GM23338 (cell line): Measurements from ENCODE around the gene CWC22. TPM values are rescaled to one million over a fixed set of nuclear protein-coding genes. Genes with fewer than 3 reads are reported as not detected.

ENCODE experiments used
- ATAC-seq: fragments of 200-7000 bp; cut with Tn5 transposase; 3 replicates; pipeline ENCODE4 v1.9.1; 2020
- DNase-seq: peaks from one replicate; pipeline ENCODE4 v3.0.0-alpha.2; 2015; ENCODE audit warnings: low spot score
- H2AFZ ChIP-seq: fragments of 200-600 bp; sonication (generic); 2 replicates; pipeline ENCODE4 v1.8.0; 2016; ENCODE audit warnings: antibody characterized with exemption, mild to moderate bottlenecking, moderate library complexity
- H3F3A ChIP-seq: fragments of 200-600 bp; sonication (generic); replicated peaks from 2 replicates; pipeline ENCODE4 v1.8.0; 2017; ENCODE audit warnings: antibody characterized with exemption, mixed run types, low read depth
- H3K27ac ChIP-seq: fragments of 200-600 bp; sonication (generic); 2 replicates; pipeline ENCODE4 v1.6.1; 2016; ENCODE audit warnings: low read depth
- H3K27me3 ChIP-seq: fragments of 200-600 bp; sonication (generic); 2 replicates; pipeline ENCODE4 v1.8.0; 2016; ENCODE audit warnings: mild to moderate bottlenecking, mixed run types, moderate library complexity; ENCODE audit not compliant: insufficient read depth
- H3K36me3 ChIP-seq: fragments of 200-600 bp; sonication (generic); 2 replicates; pipeline ENCODE4 v1.8.0; 2016; ENCODE audit warnings: mild to moderate bottlenecking; ENCODE audit not compliant: insufficient read depth
- H3K4me1 ChIP-seq: fragments of 200-600 bp; sonication (generic); 2 replicates; pipeline ENCODE4 v1.8.0; 2016; ENCODE audit warnings: mild to moderate bottlenecking, moderate library complexity; ENCODE audit not compliant: insufficient read depth
- H3K4me2 ChIP-seq: fragments of 200-600 bp; sonication (generic); 2 replicates; pipeline ENCODE4 v1.7.1; 2017; ENCODE audit warnings: mixed run types
- H3K4me3 ChIP-seq: fragments of 200-600 bp; sonication (generic); 2 replicates; pipeline ENCODE4 v1.6.1; 2016; ENCODE audit warnings: mixed run types
- H3K79me2 ChIP-seq: fragments of 200-600 bp; sonication (generic); replicated peaks from 2 replicates; pipeline ENCODE4 v1.8.0; 2017; ENCODE audit warnings: mild to moderate bottlenecking; ENCODE audit not compliant: insufficient read depth
- H3K9me2 ChIP-seq: fragments of 200-600 bp; sonication (generic); 2 replicates; pipeline ENCODE4 v1.8.0; 2017; ENCODE audit not compliant: insufficient read depth
- H4K20me1 ChIP-seq: fragments of 200-600 bp; sonication (generic); replicated peaks from 2 replicates; pipeline ENCODE4 v1.8.0; 2017; ENCODE audit warnings: mild to moderate bottlenecking; ENCODE audit not compliant: insufficient read depth
- H3K27ac Mint-ChIP-seq: 2 replicates; pipeline ENCODE4 v1.8.0; 2020; ENCODE audit warnings: inconsistent platforms, mild to moderate bottlenecking, moderate library complexity, mixed read lengths
- H3K27me3 Mint-ChIP-seq: 3 replicates; pipeline ENCODE4 v1.8.0; 2022; ENCODE audit warnings: low read depth, mild to moderate bottlenecking, moderate library complexity, mixed read lengths, inconsistent platforms; ENCODE audit not compliant: insufficient read depth, poor library complexity
- H3K36me3 Mint-ChIP-seq: 3 replicates; pipeline ENCODE4 v1.8.0; 2021; ENCODE audit warnings: low read depth, mild to moderate bottlenecking, inconsistent platforms, moderate library complexity, mixed read lengths
- H3K4me1 Mint-ChIP-seq: 3 replicates; pipeline ENCODE4 v1.8.0; 2020; ENCODE audit warnings: mild to moderate bottlenecking, inconsistent platforms, mixed read lengths
- H3K4me3 Mint-ChIP-seq: 3 replicates; pipeline ENCODE4 v1.8.0; 2021; ENCODE audit warnings: moderate library complexity, mild to moderate bottlenecking, inconsistent platforms, mixed read lengths
- H3K9me3 Mint-ChIP-seq: 3 replicates; pipeline ENCODE4 v1.8.0; 2020; ENCODE audit warnings: moderate library complexity, mild to moderate bottlenecking, inconsistent platforms, mixed read lengths
- EZH2 ChIP-seq: fragments of 200-600 bp; sonication (generic); IDR thresholded peaks from one replicate; pipeline ENCODE4 v1.8.0; 2017; ENCODE audit warnings: antibody characterized with exemption, mild to moderate bottlenecking, low read depth; ENCODE audit not compliant: unreplicated experiment
- EZH2phosphoT487 ChIP-seq: fragments of 200-600 bp; sonication (generic); IDR thresholded peaks from one replicate; pipeline ENCODE4 v1.8.1; 2018; ENCODE audit warnings: antibody characterized with exemption; ENCODE audit not compliant: unreplicated experiment
- JUNB ChIP-seq: IDR thresholded peaks from one replicate; pipeline ENCODE4 v1.6.1; 2016; ENCODE audit warnings: antibody characterized with exemption; ENCODE audit not compliant: unreplicated experiment
- POLR2AphosphoS5 ChIP-seq: IDR thresholded peaks from 2 replicates; pipeline ENCODE4 v1.6.1; 2016; ENCODE audit warnings: antibody characterized with exemption, low read depth
- STAT1 ChIP-seq: IDR thresholded peaks from one replicate; pipeline ENCODE4 v1.6.1; 2016; ENCODE audit warnings: antibody characterized with exemption; ENCODE audit not compliant: unreplicated experiment
- ZNF114 ChIP-seq: fragments of 250-450 bp; sonication (Bioruptor Pico); IDR thresholded peaks from 2 replicates; pipeline ENCODE4 v1.5.0; 2020; ENCODE audit warnings: mild to moderate bottlenecking, moderate library complexity
- ZNF331 ChIP-seq: fragments of 250-450 bp; sonication (Bioruptor Pico); IDR thresholded peaks from 2 replicates; pipeline ENCODE4 v1.5.0; 2020; ENCODE audit warnings: low read depth, mild to moderate bottlenecking, moderate library complexity
- polyA plus RNA-seq: library from polyadenylated mRNA; unstranded; fragments of >200 nt; fragmentation: Nextera tagmentation; extraction: Ambion mirVana; gene quantifications from 2 replicates; pipeline ENCODE4 v1.2.1, GENCODE V29; 2016
- total RNA-seq: library from RNA; depleted of rRNA; stranded (reverse); fragments of >200 nt; shearing (Covaris generic); gene quantifications from 2 replicates; pipeline ENCODE4 v1.2.3, GENCODE V29; 2014
- TF ChIP-seq, protein P1 (sequence below): fragments of 250-450 bp; sonication (Bioruptor Pico); IDR thresholded peaks from 2 replicates; pipeline ENCODE4 v1.5.0; 2020; ENCODE audit warnings: mild to moderate bottlenecking, moderate library complexity
- TF ChIP-seq, protein P2 (sequence below), 2 experiments: fragments of 200-600 bp in 1 of 2; sonication (generic) in 1 of 2; conservative IDR thresholded peaks; 2 replicates each; pipeline versions ENCODE4 v1.5.1 to v1.6.1; 2016 to 2017; ENCODE audit warnings: antibody characterized with exemption in 2 of 2, low read depth in 2 of 2, mild to moderate bottlenecking in 2 of 2, moderate library complexity in 1 of 2

The CWC22 gene
- total and polyA plus RNA-seq, 2 experiments from 2014 or later: 36.0 to 38.3 TPM

DNA sequence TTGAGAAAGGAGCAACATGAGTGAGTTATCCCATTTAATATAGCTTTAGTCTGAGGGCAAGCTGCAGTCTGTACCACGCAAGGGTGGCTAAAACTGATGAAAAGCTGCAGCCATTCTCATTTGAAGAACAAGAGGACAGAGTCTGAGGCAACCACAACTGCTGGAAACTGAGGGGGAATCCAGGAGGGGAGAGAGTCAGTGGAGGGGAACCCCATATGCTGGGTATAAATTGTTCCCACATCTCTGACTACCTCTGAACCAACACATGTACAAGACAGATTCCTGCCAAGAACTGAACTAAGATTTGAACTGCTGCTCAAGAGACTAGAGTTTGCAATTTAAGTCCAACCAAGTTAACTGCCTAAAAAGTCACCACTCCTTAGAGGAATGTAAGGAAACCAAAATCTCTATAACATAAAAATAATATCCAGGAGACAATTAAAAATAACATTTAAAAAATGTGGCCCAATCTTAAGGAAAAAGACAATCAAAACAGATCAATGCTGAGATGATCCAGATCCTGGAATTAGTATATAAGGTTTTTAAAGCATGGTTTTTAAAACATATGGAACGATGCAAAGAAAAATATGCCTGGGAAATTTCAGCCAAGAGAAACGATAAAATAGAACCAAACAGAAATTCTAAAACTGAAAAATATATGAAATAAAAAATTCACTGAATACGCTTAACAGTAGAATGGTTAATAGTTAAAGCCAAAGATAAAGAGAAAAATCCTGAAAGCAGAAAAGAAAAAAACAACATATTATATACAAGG is 11.2 kb downstream of the CWC22 start (continued):
- TF ChIP-seq, protein P1, sequence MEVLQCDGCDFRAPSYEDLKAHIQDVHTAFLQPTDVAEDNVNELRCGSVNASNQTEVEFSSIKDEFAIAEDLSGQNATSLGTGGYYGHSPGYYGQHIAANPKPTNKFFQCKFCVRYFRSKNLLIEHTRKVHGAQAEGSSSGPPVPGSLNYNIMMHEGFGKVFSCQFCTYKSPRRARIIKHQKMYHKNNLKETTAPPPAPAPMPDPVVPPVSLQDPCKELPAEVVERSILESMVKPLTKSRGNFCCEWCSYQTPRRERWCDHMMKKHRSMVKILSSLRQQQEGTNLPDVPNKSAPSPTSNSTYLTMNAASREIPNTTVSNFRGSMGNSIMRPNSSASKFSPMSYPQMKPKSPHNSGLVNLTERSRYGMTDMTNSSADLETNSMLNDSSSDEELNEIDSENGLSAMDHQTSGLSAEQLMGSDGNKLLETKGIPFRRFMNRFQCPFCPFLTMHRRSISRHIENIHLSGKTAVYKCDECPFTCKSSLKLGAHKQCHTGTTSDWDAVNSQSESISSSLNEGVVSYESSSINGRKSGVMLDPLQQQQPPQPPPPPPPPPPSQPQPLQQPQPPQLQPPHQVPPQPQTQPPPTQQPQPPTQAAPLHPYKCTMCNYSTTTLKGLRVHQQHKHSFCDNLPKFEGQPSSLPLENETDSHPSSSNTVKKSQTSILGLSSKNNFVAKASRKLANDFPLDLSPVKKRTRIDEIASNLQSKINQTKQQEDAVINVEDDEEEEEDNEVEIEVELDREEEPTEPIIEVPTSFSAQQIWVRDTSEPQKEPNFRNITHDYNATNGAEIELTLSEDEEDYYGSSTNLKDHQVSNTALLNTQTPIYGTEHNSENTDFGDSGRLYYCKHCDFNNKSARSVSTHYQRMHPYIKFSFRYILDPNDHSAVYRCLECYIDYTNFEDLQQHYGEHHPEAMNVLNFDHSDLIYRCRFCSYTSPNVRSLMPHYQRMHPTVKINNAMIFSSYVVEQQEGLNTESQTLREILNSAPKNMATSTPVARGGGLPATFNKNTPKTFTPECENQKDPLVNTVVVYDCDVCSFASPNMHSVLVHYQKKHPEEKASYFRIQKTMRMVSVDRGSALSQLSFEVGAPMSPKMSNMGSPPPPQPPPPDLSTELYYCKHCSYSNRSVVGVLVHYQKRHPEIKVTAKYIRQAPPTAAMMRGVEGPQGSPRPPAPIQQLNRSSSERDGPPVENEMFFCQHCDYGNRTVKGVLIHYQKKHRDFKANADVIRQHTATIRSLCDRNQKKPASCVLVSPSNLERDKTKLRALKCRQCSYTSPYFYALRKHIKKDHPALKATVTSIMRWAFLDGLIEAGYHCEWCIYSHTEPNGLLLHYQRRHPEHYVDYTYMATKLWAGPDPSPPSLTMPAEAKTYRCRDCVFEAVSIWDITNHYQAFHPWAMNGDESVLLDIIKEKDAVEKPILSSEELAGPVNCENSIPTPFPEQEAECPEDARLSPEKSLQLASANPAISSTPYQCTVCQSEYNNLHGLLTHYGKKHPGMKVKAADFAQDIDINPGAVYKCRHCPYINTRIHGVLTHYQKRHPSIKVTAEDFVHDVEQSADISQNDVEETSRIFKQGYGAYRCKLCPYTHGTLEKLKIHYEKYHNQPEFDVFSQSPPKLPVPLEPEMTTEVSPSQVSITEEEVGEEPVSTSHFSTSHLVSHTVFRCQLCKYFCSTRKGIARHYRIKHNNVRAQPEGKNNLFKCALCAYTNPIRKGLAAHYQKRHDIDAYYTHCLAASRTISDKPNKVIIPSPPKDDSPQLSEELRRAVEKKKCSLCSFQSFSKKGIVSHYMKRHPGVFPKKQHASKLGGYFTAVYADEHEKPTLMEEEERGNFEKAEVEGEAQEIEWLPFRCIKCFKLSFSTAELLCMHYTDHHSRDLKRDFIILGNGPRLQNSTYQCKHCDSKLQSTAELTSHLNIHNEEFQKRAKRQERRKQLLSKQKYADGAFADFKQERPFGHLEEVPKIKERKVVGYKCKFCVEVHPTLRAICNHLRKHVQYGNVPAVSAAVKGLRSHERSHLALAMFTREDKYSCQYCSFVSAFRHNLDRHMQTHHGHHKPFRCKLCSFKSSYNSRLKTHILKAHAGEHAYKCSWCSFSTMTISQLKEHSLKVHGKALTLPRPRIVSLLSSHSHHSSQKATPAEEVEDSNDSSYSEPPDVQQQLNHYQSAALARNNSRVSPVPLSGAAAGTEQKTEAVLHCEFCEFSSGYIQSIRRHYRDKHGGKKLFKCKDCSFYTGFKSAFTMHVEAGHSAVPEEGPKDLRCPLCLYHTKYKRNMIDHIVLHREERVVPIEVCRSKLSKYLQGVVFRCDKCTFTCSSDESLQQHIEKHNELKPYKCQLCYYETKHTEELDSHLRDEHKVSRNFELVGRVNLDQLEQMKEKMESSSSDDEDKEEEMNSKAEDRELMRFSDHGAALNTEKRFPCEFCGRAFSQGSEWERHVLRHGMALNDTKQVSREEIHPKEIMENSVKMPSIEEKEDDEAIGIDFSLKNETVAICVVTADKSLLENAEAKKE (CRISPR knock-in tag): no peak
- no peak for TF ChIP-seq EZH2
- no peak for TF ChIP-seq EZH2phosphoT487
- TF ChIP-seq JUNB: no peak
- no peak for TF ChIP-seq ZNF114 (CRISPR knock-in tag)
- TF ChIP-seq POLR2AphosphoS5: no peak

DNA sequence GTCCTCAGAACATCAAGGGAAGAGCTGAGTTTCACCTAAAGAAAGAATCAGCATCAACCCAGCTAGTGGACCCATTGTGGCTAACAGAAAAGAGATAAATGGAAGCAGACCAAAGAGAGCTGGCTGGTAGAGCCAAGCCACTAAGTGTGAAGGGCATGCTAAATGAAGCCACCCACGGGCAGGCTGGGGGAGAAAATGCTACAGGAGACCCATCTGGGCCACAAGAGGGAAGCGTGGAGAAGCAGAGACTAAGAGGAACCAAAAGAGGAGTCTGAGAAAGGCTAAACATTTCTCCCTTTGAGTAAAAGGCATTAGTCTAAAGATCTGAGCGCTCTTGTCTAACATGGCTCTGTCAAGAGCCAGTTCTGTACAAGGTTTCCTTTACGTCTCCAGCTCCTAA is 15.8 kb downstream of the CWC22 start:
- no peaks in the 10 kb centered on the region; the same call in 1 of the 2 replicates for H4K20me1 ChIP-seq
- Mint-ChIP-seq H3K36me3 (peaks cover 33% of the 10 kb centered on the region), H3K9me3 (no peaks in the 10 kb centered on the region), H3K27ac (no peak overlapping the region), H3K4me3 (no peak overlapping the region), H3K4me1 (peaks cover 30% of the 10 kb centered on the region), H3K27me3 (peaks cover 4% of the 10 kb centered on the region)
- no peak for TF ChIP-seq ZNF331 (CRISPR knock-in tag)
- TF ChIP-seq EZH2phosphoT487: no peak
- TF ChIP-seq, protein P2, sequence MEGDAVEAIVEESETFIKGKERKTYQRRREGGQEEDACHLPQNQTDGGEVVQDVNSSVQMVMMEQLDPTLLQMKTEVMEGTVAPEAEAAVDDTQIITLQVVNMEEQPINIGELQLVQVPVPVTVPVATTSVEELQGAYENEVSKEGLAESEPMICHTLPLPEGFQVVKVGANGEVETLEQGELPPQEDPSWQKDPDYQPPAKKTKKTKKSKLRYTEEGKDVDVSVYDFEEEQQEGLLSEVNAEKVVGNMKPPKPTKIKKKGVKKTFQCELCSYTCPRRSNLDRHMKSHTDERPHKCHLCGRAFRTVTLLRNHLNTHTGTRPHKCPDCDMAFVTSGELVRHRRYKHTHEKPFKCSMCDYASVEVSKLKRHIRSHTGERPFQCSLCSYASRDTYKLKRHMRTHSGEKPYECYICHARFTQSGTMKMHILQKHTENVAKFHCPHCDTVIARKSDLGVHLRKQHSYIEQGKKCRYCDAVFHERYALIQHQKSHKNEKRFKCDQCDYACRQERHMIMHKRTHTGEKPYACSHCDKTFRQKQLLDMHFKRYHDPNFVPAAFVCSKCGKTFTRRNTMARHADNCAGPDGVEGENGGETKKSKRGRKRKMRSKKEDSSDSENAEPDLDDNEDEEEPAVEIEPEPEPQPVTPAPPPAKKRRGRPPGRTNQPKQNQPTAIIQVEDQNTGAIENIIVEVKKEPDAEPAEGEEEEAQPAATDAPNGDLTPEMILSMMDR (conservative IDR thresholded peaks at IDR 0.05; ENCODE audit: low read depth in 2 of 2): peak in 1 of 2 experiments; percentile 54; a peak in 3 of 4 replicates
- no peak for TF ChIP-seq STAT1
- DNase-seq (peak; percentile 65), ATAC-seq (peak; percentile 82)
- H2AFZ ChIP-seq: no peak overlapping the region
- H3F3A ChIP-seq: no peaks in the 10 kb centered on the region
- no peak overlapping the region for H3K4me2 ChIP-seq
- peaks cover 4% of the 10 kb centered on the region; the same call in 1 of the 2 replicates for H3K4me1 ChIP-seq
- H3K27me3 ChIP-seq: no peaks in the 10 kb centered on the region
- H3K9me2 ChIP-seq: no peaks in the 10 kb centered on the region
- peaks cover 18% of the 10 kb centered on the region; the same call in 1 of the 2 replicates for H3K36me3 ChIP-seq
- peaks cover 56% of the 10 kb centered on the region for H3K79me2 ChIP-seq
- no peak overlapping the region for H3K27ac ChIP-seq
- no peak overlapping the region for H3K4me3 ChIP-seq
